ENCODE measurements around the gene GATM. TPM values are rescaled to one million over a fixed set of nuclear protein-coding genes. Genes with fewer than 3 reads are reported as not detected.

The GATM gene
- polyA plus RNA-seq, 3 donors: 0.89 to 1.5 (median 1.5) TPM

GRCh38 chr15:45425135-45425534 lies 46.8 kb upstream of the GATM start:
- no peak overlapping the region for H3K4me3 ChIP-seq (replicated peaks in 1 of 3; ENCODE audit: low read depth in 2 of 3, low read length in 3 of 3)
- H3K4me1 ChIP-seq (ENCODE audit: control insufficient read depth in 1 of 2, insufficient read depth in 2 of 2, low read length in 2 of 2): peaks cover 2% of the 10 kb centered on the region in 2 donors
- H3K4me3 Mint-ChIP-seq: no peak overlapping the region
- no peak for TF ChIP-seq CTCF (IDR thresholded peaks at IDR 0.05)
- no peaks in the 10 kb centered on the region for H4K20me1 ChIP-seq (ENCODE audit: insufficient read depth, low read length)
- H3K9me3 ChIP-seq (replicated peaks in 1 of 2; ENCODE audit: control insufficient read depth in 1 of 2, insufficient read depth in 1 of 2, low read length in 2 of 2): no peaks in the 10 kb centered on the region
- H3K27me3 ChIP-seq (ENCODE audit: control insufficient read depth in 2 of 2, insufficient read depth in 2 of 2, low read length in 2 of 2): peaks cover 0 to 3% of the 10 kb centered on the region in 2 donors
- no peaks in the 10 kb centered on the region for H3K79me2 ChIP-seq (ENCODE audit: insufficient read depth, low read length)
- intact Hi-C loops (cut with micrococcal nuclease): loop anchor here in 1 of 2 donors (10.0 kb wide), 1 partner anchor 190 kb away; no protein-coding TSS in a partner anchor
- peaks cover 28 to 42% of the 10 kb centered on the region in 2 donors for H3K36me3 Mint-ChIP-seq
- peak in 2 of 3 donors; percentile 24 to 51 for DNase-seq
- H2AFZ ChIP-seq (ENCODE audit: insufficient read depth, low read depth, low read length, poor library complexity, severe bottlenecking): no peak overlapping the region
- peak overlapping the region in 3 of 7 donors; percentile 4 to 85 (median 57) for H3K27ac Mint-ChIP-seq
- peaks cover 28 to 36% of the 10 kb centered on the region in 2 donors for H3K36me3 ChIP-seq (replicated peaks in 1 of 2; ENCODE audit: control insufficient read depth in 1 of 2, insufficient read depth in 2 of 2, low read length in 2 of 2)
- H3K9ac ChIP-seq (ENCODE audit: insufficient read depth, low read length, poor library complexity, severe bottlenecking): no peak overlapping the region
- H3K9me3 Mint-ChIP-seq: no peaks in the 10 kb centered on the region
- no peak overlapping the region for H3K4me2 ChIP-seq (replicated peaks; ENCODE audit: extremely low read depth, low read length, poor library complexity, severe bottlenecking)
- peaks cover 3% of the 10 kb centered on the region for H3K4me1 Mint-ChIP-seq
- H3K27me3 Mint-ChIP-seq (ENCODE audit: low read depth in 3 of 3): peaks cover 0 to 3% (median 2%) of the 10 kb centered on the region in 3 donors
- H3K27ac ChIP-seq (ENCODE audit: low read depth in 1 of 2, low read length in 2 of 2): no peak overlapping the region
- WGBS (ENCODE audit: insufficient coverage): 77% methylated on average over 4 of the region's 7 CpGs

- H3K4me1 ChIP-seq (ENCODE audit: control insufficient read depth in 1 of 2, insufficient read depth in 2 of 2, low read length in 2 of 2): no peaks in the 10 kb centered on the region
- peaks cover 35 to 43% of the 10 kb centered on the region in 2 donors for H3K36me3 ChIP-seq (replicated peaks in 1 of 2; ENCODE audit: control insufficient read depth in 1 of 2, insufficient read depth in 2 of 2, low read length in 2 of 2)
- no peaks in the 10 kb centered on the region for H3K9me3 ChIP-seq (replicated peaks in 1 of 2; ENCODE audit: control insufficient read depth in 1 of 2, insufficient read depth in 1 of 2, low read length in 2 of 2)
- peak overlapping the region in 1 of 7 donors; percentile 61 for H3K27ac Mint-ChIP-seq
- DNase-seq: no peak
- H3K79me2 ChIP-seq (ENCODE audit: insufficient read depth, low read length): no peaks in the 10 kb centered on the region
- H4K20me1 ChIP-seq (ENCODE audit: insufficient read depth, low read length): peaks cover 4% of the 10 kb centered on the region
- no peak overlapping the region for H3K4me3 Mint-ChIP-seq
- no peak overlapping the region for H3K4me2 ChIP-seq (replicated peaks; ENCODE audit: extremely low read depth, low read length, poor library complexity, severe bottlenecking)
- H3K9me3 Mint-ChIP-seq: no peaks in the 10 kb centered on the region
- 100% methylated on average over 2 of the region's 2 CpGs for WGBS (ENCODE audit: insufficient coverage)
- no peak overlapping the region for H2AFZ ChIP-seq (ENCODE audit: insufficient read depth, low read depth, low read length, poor library complexity, severe bottlenecking)
- no peak overlapping the region for H3K4me3 ChIP-seq (replicated peaks in 1 of 3; ENCODE audit: low read depth in 2 of 3, low read length in 3 of 3)
- no peak for TF ChIP-seq CTCF (IDR thresholded peaks at IDR 0.05)
- peaks cover 34 to 47% of the 10 kb centered on the region in 2 donors for H3K36me3 Mint-ChIP-seq
- H3K27ac ChIP-seq (ENCODE audit: low read depth in 1 of 2, low read length in 2 of 2): no peak overlapping the region
- H3K27me3 Mint-ChIP-seq (ENCODE audit: low read depth in 3 of 3): peaks cover 0 to 3% (median 0%) of the 10 kb centered on the region in 3 donors
- H3K4me1 Mint-ChIP-seq: peaks cover 3% of the 10 kb centered on the region
- no peak overlapping the region for H3K9ac ChIP-seq (ENCODE audit: insufficient read depth, low read length, poor library complexity, severe bottlenecking)
- intact Hi-C loops (cut with micrococcal nuclease): loop anchor here (5.0 to 10.0 kb wide), 2 partner anchors 33 to 190 kb away; no protein-coding TSS in a partner anchor
- no peaks in the 10 kb centered on the region for H3K27me3 ChIP-seq (ENCODE audit: control insufficient read depth in 2 of 2, insufficient read depth in 2 of 2, low read length in 2 of 2)
Measured at GRCh38 chr15:45424429-45424828, 46.1 kb upstream of the GATM start.

Measured in CD14-positive monocyte (primary cell).